RWPE2 (cell line): Measurements from ENCODE around the gene ZNF280C.

Experiments used
- ATAC-seq: fragments of 200-7000 bp; cut with Tn5 transposase; 3 replicates; pipeline ENCODE4 v1.9.1; 2021; ENCODE audit warnings: low read depth
- DNase-seq: peaks from one replicate; pipeline ENCODE4 v3.0.0-alpha.2; 2020; ENCODE audit warnings: low spot score
- H3K27ac ChIP-seq: fragments of 450-650 bp; 2 replicates; pipeline ENCODE4 v1.5.1; 2017; ENCODE audit warnings: mild to moderate bottlenecking; ENCODE audit not compliant: poor library complexity, severe bottlenecking
- H3K27me3 ChIP-seq: fragments of 250-450 bp; sonication (Bioruptor Pico); 2 replicates; pipeline ENCODE4 v1.5.1; 2021; ENCODE audit warnings: mild to moderate bottlenecking, moderate library complexity; ENCODE audit not compliant: insufficient read depth, poor library complexity, severe bottlenecking
- H3K36me3 ChIP-seq: fragments of 250-450 bp; sonication (Bioruptor Pico); 2 replicates; pipeline ENCODE4 v1.5.1; 2020; ENCODE audit warnings: low read depth, mild to moderate bottlenecking, moderate library complexity
- H3K4me1 ChIP-seq: fragments of 250-450 bp; sonication (Bioruptor Pico); 2 replicates; pipeline ENCODE4 v1.5.1; 2021; ENCODE audit warnings: mild to moderate bottlenecking, moderate library complexity; ENCODE audit not compliant: insufficient read depth, poor library complexity, severe bottlenecking
- H3K4me3 ChIP-seq: fragments of 250-450 bp; sonication (Bioruptor Pico); 2 replicates; pipeline ENCODE4 v1.5.1; 2021; ENCODE audit warnings: mild to moderate bottlenecking, moderate library complexity; ENCODE audit not compliant: severe bottlenecking
- H3K9me3 ChIP-seq: fragments of 250-450 bp; sonication (Bioruptor Pico); 2 replicates; pipeline ENCODE4 v1.5.1; 2021; ENCODE audit warnings: mild to moderate bottlenecking, moderate library complexity; ENCODE audit not compliant: severe bottlenecking
- CTCF ChIP-seq: fragments of 450-650 bp; IDR thresholded peaks from one replicate; pipeline ENCODE4 v1.5.1; 2017; ENCODE audit warnings: mild to moderate bottlenecking, moderate library complexity; ENCODE audit not compliant: poor library complexity, severe bottlenecking

The ZNF280C gene

DNA sequence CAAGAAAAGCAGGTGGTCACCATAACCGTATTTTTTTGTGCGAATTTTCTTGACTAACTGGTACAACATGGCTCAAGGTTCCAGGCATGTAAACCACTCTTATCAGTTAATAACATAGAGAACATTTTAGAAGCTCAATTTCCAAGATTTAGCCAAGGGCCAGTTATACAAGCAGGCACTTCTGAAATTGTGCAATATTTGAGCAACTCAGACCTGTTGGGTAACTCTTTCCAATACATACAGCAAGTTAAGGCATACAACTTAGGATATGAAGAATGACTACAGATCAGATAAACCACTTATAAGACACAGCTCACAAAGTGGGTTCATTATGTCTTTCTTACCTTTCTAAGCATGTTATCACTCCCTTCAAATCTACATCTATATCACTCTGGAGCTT, 43.9 kb downstream of the ZNF280C start:
- no peaks in the 10 kb centered on the region for H3K9me3 ChIP-seq
- no peaks in the 10 kb centered on the region for H3K4me1 ChIP-seq
- ATAC-seq (no peak), DNase-seq (no peak)
- no peak for TF ChIP-seq CTCF
- H3K36me3 ChIP-seq: peaks cover 3% of the 10 kb centered on the region; the same call in 1 of the 2 replicates
- no peak overlapping the region for H3K27ac ChIP-seq
- H3K4me3 ChIP-seq: no peak overlapping the region
- no peaks in the 10 kb centered on the region for H3K27me3 ChIP-seq

DNA sequence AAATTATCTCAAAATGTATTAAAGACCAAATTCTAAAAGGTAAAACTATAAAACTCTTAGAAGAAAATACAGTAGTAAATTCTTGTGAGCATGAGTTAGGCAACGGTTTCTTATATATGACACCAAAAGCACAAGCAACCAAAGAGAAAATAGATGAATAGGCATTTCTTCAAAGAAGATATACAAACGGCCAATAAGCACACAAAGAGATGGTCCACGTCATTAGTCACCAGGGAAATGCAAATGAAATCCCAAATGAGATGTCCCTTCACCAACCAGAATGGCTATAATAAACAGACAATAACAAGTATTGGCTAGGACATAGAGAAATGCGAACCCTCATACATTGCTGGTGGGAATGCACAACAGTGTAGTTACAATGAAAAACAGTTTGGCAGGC, 52.4 kb downstream of the ZNF280C start:
- H3K36me3 ChIP-seq: peaks cover 9% of the 10 kb centered on the region; the same call in 1 of the 2 replicates
- H3K4me1 ChIP-seq: no peaks in the 10 kb centered on the region
- no peak for TF ChIP-seq CTCF
- no peak overlapping the region for H3K27ac ChIP-seq
- no peak overlapping the region for H3K4me3 ChIP-seq
- no peak for ATAC-seq
- no peaks in the 10 kb centered on the region for H3K27me3 ChIP-seq
- DNase-seq: no peak
- H3K9me3 ChIP-seq: no peaks in the 10 kb centered on the region

DNA sequence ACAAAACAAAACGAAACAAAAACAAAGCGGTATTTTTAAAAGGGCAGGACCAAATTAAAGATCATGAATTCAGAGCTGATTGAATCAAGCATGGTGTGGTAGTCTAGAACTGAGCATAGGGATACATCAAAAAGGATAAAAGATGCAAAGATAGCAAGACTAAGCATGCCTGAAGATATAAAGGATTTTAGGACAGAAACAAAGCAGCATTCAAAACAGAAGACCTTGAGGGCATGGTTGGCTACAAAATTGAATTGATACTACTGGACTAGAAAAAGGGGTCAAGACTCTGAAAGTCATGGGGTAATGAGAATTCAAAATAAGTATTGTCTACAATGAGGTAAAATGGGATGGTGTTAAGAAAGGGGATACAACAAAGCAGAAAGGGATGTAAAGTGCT, 55.3 kb downstream of the ZNF280C start:
- DNase-seq (no peak), ATAC-seq (no peak)
- H3K36me3 ChIP-seq: peaks cover 13% of the 10 kb centered on the region; the same call in 1 of the 2 replicates
- H3K4me3 ChIP-seq: no peak overlapping the region
- TF ChIP-seq CTCF: no peak
- no peaks in the 10 kb centered on the region for H3K4me1 ChIP-seq
- H3K27ac ChIP-seq: no peak overlapping the region
- no peaks in the 10 kb centered on the region for H3K27me3 ChIP-seq
- H3K9me3 ChIP-seq: no peaks in the 10 kb centered on the region

- H3K4me3 ChIP-seq: no peak overlapping the region
- TF ChIP-seq CTCF: no peak
- no peaks in the 10 kb centered on the region for H3K9me3 ChIP-seq
- H3K4me1 ChIP-seq: no peaks in the 10 kb centered on the region
- H3K27ac ChIP-seq: no peak overlapping the region
- peaks cover 13% of the 10 kb centered on the region; the same call in 1 of the 2 replicates for H3K36me3 ChIP-seq
- ATAC-seq (no peak), DNase-seq (no peak)
- no peaks in the 10 kb centered on the region for H3K27me3 ChIP-seq
Observed at GRCh38 chrX:130212371-130212770, 56.3 kb downstream of the ZNF280C start.

- peaks cover 13% of the 10 kb centered on the region; the same call in 1 of the 2 replicates for H3K36me3 ChIP-seq
Observed at GRCh38 chrX:130211415-130212186, 57.1 kb downstream of the ZNF280C start.

More at GRCh38 chrX:130211415-130212186, 57.1 kb downstream of the ZNF280C start:
- Histone ChIP-seq H3K4me1 (no peaks in the 10 kb centered on the region), H3K4me3 (no peak overlapping the region), H3K9me3 (no peaks in the 10 kb centered on the region), H3K27ac (no peak overlapping the region), H3K27me3 (no peaks in the 10 kb centered on the region)
- DNase-seq (no peak), ATAC-seq (no peak)
- TF ChIP-seq CTCF: no peak
